ENCODE results near the gene SSX7.
"Not testable (repeated sequence)": the region's sequence is repeated elsewhere in the genome, so short reads cannot be mapped to it uniquely, and the experiment has no call there.

The SSX7 gene, protein sequence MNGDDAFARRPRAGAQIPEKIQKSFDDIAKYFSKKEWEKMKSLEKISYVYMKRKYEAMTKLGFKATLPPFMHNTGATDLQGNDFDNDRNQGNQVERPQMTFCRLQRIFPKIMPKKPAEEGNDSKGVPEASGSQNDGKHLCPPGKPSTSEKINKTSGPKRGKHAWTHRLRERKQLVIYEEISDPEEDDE
- 0 reads per million in 3 donors for total RNA-seq

DNA sequence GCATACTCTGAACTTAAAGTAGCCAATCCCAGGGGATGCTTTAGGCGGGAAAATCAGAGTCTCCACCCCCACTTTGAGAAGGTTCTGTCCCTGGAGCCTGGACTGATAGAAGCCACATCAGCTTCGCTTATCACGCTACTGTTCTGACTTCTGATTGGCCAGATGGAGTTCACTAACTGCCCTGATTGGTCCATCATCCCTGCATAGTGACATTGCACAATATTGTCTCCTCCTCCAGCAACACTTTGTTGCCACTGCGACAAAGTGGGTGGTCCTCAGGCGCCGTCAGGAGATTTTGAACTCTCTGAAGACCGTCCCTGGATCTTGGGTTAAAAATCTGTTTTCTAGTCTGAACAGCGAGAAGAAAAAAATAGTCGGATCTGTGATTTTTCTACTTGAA is at the start of gene SSX7:
TSS of gene SSX7 (minus strand) at position 101 of the 400 bp plus-strand sequence. CDS start 1,428 bp downstream, outside the sequence.
- H3K9me3 ChIP-seq (ENCODE audit: control insufficient read depth, low read length); DNase-seq; H3K27ac ChIP-seq (ENCODE audit: insufficient read depth, low read length, poor library complexity, severe bottlenecking); H3K4me3 ChIP-seq (ENCODE audit: insufficient read depth, low read depth, low read length, poor library complexity, severe bottlenecking); H3K4me1 ChIP-seq (ENCODE audit: control insufficient read depth, insufficient read depth, low read length, poor library complexity, severe bottlenecking); H3K27me3 ChIP-seq (replicated peaks; ENCODE audit: control insufficient read depth, insufficient read depth, low read length, poor library complexity, severe bottlenecking); H3K36me3 ChIP-seq (ENCODE audit: control insufficient read depth, insufficient read depth, low read length): not testable (repeated sequence)

DNA sequence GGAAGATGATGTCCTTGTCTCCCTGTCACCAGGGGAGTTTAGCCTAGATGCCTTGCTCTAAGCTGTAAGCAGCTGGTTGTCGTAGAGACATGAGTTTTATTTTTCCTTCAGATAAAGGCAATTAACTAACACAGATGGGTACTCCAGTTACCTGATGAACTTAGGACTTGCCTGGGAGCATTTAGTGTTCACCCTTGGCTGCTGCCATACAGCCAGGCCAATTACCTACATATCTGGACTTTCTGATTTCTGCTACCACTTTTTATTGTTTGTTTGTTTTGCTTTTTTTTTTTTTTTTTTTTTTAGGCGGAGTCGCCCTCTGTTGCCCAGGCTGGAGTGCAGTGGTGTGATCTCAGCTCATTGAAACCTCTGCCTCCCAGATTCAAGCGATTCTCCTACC is 37.3 kb upstream of the SSX7 start:
- not testable (repeated sequence) for H3K27ac ChIP-seq (ENCODE audit: insufficient read depth, low read length, poor library complexity, severe bottlenecking); H3K36me3 ChIP-seq (ENCODE audit: control insufficient read depth, insufficient read depth, low read length); H3K4me3 ChIP-seq (ENCODE audit: insufficient read depth, low read depth, low read length, poor library complexity, severe bottlenecking); H3K27me3 ChIP-seq (replicated peaks; ENCODE audit: control insufficient read depth, insufficient read depth, low read length, poor library complexity, severe bottlenecking); DNase-seq; H3K4me1 ChIP-seq (ENCODE audit: control insufficient read depth, insufficient read depth, low read length, poor library complexity, severe bottlenecking); H3K9me3 ChIP-seq (ENCODE audit: control insufficient read depth, low read length)

DNA sequence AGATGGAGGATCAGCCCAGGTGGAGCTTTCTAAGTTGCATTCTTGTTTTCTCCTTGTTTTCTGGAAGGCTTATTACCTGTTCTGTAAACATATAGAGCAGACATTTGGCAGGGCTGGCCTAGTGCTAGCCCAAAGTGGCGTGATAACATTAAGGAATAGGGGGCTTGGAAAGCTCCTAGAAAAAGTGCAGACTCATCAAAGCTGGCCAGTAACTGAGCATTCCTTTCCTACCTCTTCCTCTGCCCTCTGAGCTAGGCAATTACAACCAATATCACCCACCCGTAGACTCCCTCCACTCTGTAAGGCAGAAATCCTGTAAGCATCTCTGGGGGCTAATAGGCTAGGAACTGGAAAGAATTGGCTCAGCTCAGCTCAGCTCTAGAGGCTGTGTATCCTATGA is 7.5 kb upstream of the SSX7 start:
- H3K27ac ChIP-seq (ENCODE audit: insufficient read depth, low read length, poor library complexity, severe bottlenecking); H3K36me3 ChIP-seq (ENCODE audit: control insufficient read depth, insufficient read depth, low read length); H3K4me3 ChIP-seq (ENCODE audit: insufficient read depth, low read depth, low read length, poor library complexity, severe bottlenecking); DNase-seq; H3K27me3 ChIP-seq (replicated peaks; ENCODE audit: control insufficient read depth, insufficient read depth, low read length, poor library complexity, severe bottlenecking); H3K4me1 ChIP-seq (ENCODE audit: control insufficient read depth, insufficient read depth, low read length, poor library complexity, severe bottlenecking); H3K9me3 ChIP-seq (ENCODE audit: control insufficient read depth, low read length): not testable (repeated sequence)

DNA sequence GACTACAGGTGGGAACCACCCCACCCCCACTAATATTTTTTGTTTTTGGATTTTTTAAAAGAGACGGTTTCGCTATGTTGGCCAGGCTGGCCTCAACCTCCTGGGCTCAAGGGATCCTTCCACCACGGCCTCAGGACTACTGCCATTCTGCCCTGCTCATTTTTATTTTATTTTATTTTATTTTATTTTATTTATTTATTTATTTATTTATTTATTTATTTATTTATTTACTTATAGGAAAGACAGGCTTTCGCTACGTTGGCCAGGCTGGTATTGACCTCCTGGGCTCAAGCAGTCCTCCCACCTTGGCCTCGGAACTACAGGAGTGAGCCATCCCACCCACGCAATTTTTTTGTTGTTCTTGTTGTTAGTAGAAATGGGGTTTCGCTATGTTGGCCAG is 775 bp upstream of the SSX7 start:
- not testable (repeated sequence) for H3K4me3 ChIP-seq (ENCODE audit: insufficient read depth, low read depth, low read length, poor library complexity, severe bottlenecking)

DNA sequence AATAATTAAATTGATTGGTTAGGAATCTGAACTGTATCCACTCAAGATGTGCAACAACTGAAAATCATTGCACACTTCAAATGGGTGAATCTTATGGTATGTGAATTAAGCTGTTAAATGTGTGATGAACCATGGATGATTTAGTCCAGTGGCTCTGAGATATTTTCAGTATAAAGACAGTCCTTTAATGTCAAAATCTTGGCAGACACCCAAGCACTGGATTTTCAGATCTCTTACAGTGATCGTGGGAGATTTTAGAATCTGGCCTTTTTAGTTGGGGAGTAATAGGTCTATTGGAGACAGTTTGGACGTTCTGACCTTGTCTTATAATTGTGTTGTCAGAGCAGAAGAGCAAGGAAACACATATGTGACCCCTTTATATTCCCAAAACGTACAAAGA is 4.0 kb downstream of the SSX7 start:
- H3K27me3 ChIP-seq (replicated peaks; ENCODE audit: control insufficient read depth, insufficient read depth, low read length, poor library complexity, severe bottlenecking); H3K4me3 ChIP-seq (ENCODE audit: insufficient read depth, low read depth, low read length, poor library complexity, severe bottlenecking); DNase-seq; H3K36me3 ChIP-seq (ENCODE audit: control insufficient read depth, insufficient read depth, low read length); H3K9me3 ChIP-seq (ENCODE audit: control insufficient read depth, low read length); H3K27ac ChIP-seq (ENCODE audit: insufficient read depth, low read length, poor library complexity, severe bottlenecking); H3K4me1 ChIP-seq (ENCODE audit: control insufficient read depth, insufficient read depth, low read length, poor library complexity, severe bottlenecking): not testable (repeated sequence)

More for the DNA sequence above, 775 bp upstream of the SSX7 start:
- H3K36me3 ChIP-seq (ENCODE audit: control insufficient read depth, insufficient read depth, low read length); H3K4me1 ChIP-seq (ENCODE audit: control insufficient read depth, insufficient read depth, low read length, poor library complexity, severe bottlenecking); H3K9me3 ChIP-seq (ENCODE audit: control insufficient read depth, low read length); H3K27me3 ChIP-seq (replicated peaks; ENCODE audit: control insufficient read depth, insufficient read depth, low read length, poor library complexity, severe bottlenecking); H3K27ac ChIP-seq (ENCODE audit: insufficient read depth, low read length, poor library complexity, severe bottlenecking); DNase-seq: not testable (repeated sequence)

DNA sequence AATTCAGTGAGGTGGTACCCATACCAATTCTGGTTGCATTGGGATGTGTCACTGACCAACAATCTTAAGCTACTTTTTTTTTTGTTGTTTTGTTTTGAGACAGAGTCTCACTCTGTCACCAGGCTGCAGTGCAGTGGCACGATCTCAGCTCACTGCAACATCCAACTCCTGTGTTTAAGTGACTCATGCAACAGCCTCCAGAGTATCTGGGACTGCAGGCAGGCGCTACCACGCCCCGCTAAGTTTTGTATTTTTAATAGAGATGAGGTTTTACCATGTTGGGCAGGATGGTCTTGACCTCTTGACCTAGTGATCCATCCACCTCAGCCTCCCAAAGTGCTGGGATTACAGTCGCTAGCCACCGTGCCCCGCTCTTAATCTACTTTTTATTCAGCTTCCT is 5.7 kb downstream of the SSX7 start:
- not testable (repeated sequence) for H3K4me1 ChIP-seq (ENCODE audit: control insufficient read depth, insufficient read depth, low read length, poor library complexity, severe bottlenecking); DNase-seq; H3K4me3 ChIP-seq (ENCODE audit: insufficient read depth, low read depth, low read length, poor library complexity, severe bottlenecking); H3K27me3 ChIP-seq (replicated peaks; ENCODE audit: control insufficient read depth, insufficient read depth, low read length, poor library complexity, severe bottlenecking); H3K36me3 ChIP-seq (ENCODE audit: control insufficient read depth, insufficient read depth, low read length); H3K27ac ChIP-seq (ENCODE audit: insufficient read depth, low read length, poor library complexity, severe bottlenecking); H3K9me3 ChIP-seq (ENCODE audit: control insufficient read depth, low read length)

DNA sequence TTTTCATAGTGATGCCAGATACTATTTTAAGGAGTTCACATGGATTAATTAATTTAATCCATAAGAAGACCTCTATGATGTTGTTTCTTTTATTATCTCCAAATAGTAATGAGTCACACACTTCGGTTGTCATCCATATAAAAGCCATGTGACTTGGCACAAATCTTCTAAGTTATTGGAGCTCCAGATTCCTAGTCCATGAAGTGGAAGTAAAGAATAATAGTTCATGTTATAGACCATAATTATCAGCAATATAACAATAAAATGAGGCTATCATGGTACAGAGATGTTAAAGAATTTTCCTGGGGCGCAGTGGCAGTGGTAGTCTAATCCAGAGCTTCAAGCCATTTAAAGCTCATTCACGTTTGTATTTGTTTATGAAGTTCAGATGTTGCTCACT is 26.2 kb downstream of the SSX7 start:
- H3K4me3 ChIP-seq (ENCODE audit: insufficient read depth, low read depth, low read length, poor library complexity, severe bottlenecking); DNase-seq; H3K9me3 ChIP-seq (ENCODE audit: control insufficient read depth, low read length): not testable (repeated sequence)

DNA sequence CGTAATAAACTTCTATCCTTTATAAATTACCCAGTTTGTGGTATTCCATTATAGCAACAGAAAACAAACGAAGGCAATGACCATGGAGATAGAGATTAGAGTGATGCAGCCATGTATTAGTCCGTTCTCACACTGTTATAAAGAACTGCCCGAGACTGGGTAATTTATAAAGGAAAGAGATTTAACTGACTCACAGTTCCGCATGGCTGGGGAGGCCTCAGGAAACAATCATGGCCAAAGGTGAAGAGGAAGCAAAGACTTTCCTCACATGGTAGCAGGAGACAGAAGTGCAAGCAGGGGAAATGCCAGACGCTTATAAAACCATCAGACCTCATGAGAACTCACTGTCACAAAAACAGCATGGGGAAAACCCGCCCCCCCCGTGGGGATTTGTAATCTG is 34.0 kb downstream of the SSX7 start:
- not testable (repeated sequence) for H3K27ac ChIP-seq (ENCODE audit: insufficient read depth, low read length, poor library complexity, severe bottlenecking); H3K4me1 ChIP-seq (ENCODE audit: control insufficient read depth, insufficient read depth, low read length, poor library complexity, severe bottlenecking); DNase-seq; H3K4me3 ChIP-seq (ENCODE audit: insufficient read depth, low read depth, low read length, poor library complexity, severe bottlenecking); H3K9me3 ChIP-seq (ENCODE audit: control insufficient read depth, low read length); H3K27me3 ChIP-seq (replicated peaks; ENCODE audit: control insufficient read depth, insufficient read depth, low read length, poor library complexity, severe bottlenecking); H3K36me3 ChIP-seq (ENCODE audit: control insufficient read depth, insufficient read depth, low read length)

More for the DNA sequence above, 26.2 kb downstream of the SSX7 start:
- not testable (repeated sequence) for H3K4me1 ChIP-seq (ENCODE audit: control insufficient read depth, insufficient read depth, low read length, poor library complexity, severe bottlenecking); H3K27ac ChIP-seq (ENCODE audit: insufficient read depth, low read length, poor library complexity, severe bottlenecking); H3K36me3 ChIP-seq (ENCODE audit: control insufficient read depth, insufficient read depth, low read length); H3K27me3 ChIP-seq (replicated peaks; ENCODE audit: control insufficient read depth, insufficient read depth, low read length, poor library complexity, severe bottlenecking)

DNA sequence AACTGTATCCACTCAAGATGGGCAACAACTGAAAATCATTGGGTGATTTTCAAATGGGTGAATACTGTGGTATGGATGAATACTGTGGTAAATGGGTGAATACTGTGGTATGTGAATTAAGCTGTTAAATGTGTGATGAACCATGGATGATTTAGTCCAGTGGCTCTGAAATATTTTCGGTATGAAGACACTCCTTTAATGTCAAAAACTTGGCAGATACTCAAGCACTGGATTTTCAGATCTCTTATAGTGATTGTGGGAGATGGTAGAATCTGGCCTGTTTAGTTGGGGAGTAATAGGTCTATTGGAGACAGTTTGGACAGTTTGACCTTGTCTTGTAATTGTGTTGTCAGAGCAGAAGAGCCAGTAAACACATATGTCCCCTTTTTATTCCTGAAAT is 45.7 kb downstream of the SSX7 start:
- no peak for DNase-seq

DNA sequence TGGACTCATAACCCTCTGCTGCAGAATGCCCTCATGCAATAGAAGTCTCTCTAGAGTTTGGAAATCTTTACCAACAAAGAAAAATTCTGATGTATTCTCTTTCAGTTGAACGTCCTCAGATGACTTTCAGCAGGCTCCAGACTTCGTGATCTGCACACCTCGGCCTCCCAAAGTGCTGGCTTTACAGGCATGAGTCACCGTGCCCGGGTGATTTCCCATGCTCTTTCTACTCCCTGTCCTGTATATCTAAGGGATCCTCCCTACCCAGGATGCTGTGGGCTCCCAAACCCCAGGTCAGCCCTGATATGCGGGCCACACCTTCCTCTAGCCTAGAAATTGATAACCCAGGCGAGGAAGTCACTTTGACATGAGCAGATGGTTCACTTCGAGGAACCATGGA is 51.5 kb downstream of the SSX7 start:
- not testable (repeated sequence) for DNase-seq; H3K27me3 ChIP-seq (replicated peaks; ENCODE audit: control insufficient read depth, insufficient read depth, low read length, poor library complexity, severe bottlenecking); H3K27ac ChIP-seq (ENCODE audit: insufficient read depth, low read length, poor library complexity, severe bottlenecking); H3K4me3 ChIP-seq (ENCODE audit: insufficient read depth, low read depth, low read length, poor library complexity, severe bottlenecking); H3K9me3 ChIP-seq (ENCODE audit: control insufficient read depth, low read length); H3K4me1 ChIP-seq (ENCODE audit: control insufficient read depth, insufficient read depth, low read length, poor library complexity, severe bottlenecking); H3K36me3 ChIP-seq (ENCODE audit: control insufficient read depth, insufficient read depth, low read length)

More for the DNA sequence above, 45.7 kb downstream of the SSX7 start:
- H3K9me3 ChIP-seq (ENCODE audit: control insufficient read depth, low read length), result no peaks in the 10 kb centered on the region
- no peaks in the 10 kb centered on the region for H3K4me1 ChIP-seq (ENCODE audit: control insufficient read depth, insufficient read depth, low read length, poor library complexity, severe bottlenecking)
- no peaks in the 10 kb centered on the region for H3K36me3 ChIP-seq (ENCODE audit: control insufficient read depth, insufficient read depth, low read length)
- H3K27me3 ChIP-seq (replicated peaks; ENCODE audit: control insufficient read depth, insufficient read depth, low read length, poor library complexity, severe bottlenecking), result no peaks in the 10 kb centered on the region
- no peak overlapping the region for H3K27ac ChIP-seq (ENCODE audit: insufficient read depth, low read length, poor library complexity, severe bottlenecking)
- no peak overlapping the region for H3K4me3 ChIP-seq (ENCODE audit: insufficient read depth, low read depth, low read length, poor library complexity, severe bottlenecking)
